Globus pallidus (tissue), 1 donor: ENCODE data around the gene INO80B.
A peak's percentile ranks its signal among the peaks of the same experiment; 100 is the strongest.
"Not testable (repeated sequence)": the region's sequence is repeated elsewhere in the genome, so short reads cannot be mapped to it uniquely, and the experiment has no call there.

Experiments
- DNase-seq: peaks from one replicate; pipeline ENCODE4 v3.0.0-alpha.2; 2015; ENCODE audit warnings: low spot score

The INO80B gene

DNA sequence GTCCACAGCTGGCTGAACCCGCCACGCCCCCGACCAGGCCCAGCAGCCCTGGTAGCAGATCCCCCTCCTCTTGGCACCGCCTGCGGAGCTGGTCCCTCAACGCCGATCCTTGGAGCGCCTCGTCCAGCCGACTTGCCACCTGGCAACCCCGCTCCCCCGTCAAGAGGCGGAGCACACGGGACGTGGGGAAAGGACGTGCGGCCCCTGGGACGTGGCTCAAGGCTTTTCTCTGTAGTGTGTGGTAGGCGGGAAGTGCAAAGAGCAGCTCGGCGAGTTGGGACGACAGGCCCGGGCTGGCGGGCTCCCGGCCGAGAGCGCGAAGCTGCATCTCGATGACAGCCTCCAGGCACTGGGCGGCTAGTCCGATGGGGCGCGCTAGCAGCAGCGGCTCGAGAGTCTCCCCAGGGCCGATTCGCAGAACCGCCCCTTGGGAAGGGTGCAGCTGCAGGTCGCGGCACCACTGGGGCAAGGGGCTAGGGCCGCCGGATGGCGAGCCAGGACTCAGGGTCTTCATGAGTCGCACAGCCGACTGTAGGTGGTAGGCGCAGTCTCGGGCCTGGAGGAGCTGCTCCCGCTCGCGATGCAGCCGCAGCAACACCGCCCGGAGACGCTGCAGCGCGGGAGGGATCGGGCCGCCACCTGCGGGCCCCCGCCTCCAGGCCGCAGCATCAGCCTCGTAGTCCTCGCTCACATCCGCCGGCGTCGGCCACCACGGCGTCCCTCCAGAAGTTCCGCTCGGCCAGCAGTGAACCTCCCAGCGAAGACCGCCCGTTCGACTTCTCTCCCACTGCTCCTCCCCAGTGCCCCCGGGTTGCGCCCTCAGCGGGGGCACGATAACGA is 27.3 kb downstream of the INO80B start:
- DNase-seq = no peak

DNA sequence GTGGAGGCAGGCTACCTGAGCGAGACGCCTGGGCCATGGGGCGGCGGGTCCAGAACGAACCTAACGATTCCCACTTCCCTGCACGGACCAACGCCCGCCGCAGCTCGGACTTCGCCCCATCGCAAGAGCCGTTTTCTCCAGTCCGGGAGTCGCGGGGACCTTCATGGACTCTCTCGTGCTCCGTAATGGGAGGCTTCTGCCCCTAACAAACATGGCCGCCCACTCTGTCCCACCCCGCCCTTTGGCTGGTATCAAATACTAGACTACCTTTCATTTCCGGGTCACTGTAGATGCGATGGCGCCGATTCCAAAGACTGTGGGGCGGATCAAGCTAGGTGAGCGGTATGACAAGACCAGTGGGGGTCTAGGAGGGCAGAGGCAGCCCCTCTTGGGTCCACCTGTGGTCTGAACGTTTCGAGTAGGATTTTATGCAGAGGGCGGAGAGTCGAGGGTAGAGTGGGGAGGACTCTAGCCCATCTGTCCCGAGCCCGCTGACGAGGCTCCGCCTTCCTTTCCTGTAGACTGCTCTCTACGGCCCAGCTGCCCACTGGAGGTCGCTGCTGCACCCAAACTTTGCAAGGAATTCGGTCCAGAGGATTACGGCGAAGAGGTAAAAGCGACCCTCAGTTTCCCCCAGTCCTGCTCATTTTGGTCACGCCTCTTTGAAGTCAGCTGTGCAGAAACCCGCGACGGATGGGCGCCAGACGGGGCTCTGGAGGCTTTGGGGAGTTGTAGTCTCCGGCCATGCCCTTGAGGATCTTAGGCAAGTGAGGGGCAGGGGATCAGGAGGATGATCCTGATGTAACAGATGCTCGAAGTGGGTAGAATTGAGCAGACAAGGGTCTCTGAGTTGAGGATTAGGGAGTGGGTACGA is 28.2 kb downstream of the INO80B start, which contains the start of the genes CCDC142 and TTC31:
Gene CCDC142 (minus strand): TSS at position 198 of the 874 bp plus-strand sequence. CDS start 161 bp downstream, at position 37.
Gene TTC31 (plus strand): TSS at position 281 of the 874 bp plus-strand sequence. CDS start 15 bp downstream, at position 296.
- peak; percentile 97 for DNase-seq

DNA sequence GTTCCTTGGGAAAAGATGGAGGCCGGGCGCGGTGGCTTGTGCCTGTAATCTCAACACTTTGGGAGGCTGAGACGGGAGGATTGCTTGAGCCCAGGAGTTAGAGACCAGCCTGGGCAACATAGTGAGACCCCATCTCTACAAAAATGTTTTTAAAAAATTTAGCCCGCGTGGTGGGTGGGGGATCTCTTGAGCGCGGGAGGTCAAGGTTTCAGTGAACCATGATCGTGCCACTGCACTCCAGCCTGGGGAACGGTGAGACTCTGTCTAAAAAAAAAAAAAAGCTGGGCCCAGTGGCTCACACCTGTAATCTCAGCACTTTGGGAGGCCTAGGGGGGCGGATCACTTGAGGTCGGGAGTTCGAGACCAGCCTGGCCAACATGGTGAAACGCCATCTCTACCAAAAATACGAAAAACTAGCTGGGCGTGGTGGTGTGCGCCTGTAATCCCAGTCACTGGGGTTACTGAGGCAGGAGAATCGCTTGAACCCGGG is 28.8 kb downstream of the INO80B start:
- not testable (repeated sequence) for DNase-seq

DNA sequence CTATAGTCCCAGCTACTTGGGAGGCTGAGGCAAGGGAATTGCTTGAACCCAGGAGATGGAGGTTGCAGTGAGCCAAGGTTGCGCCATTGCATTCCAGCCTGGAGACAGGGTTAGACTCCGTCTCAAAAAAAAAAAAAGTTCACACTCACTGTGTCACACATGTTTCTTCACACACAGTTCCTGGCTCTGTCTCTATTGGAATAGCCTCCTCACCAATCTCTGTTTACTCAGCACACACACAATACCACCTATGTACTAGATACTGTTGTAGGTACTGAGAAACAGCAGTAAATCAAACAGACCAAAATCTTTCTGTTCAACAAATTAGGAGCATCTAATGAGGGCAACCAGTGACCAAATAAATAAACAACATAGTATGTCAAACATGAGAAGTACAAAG is 31.3 kb downstream of the INO80B start:
- no peak for DNase-seq

DNA sequence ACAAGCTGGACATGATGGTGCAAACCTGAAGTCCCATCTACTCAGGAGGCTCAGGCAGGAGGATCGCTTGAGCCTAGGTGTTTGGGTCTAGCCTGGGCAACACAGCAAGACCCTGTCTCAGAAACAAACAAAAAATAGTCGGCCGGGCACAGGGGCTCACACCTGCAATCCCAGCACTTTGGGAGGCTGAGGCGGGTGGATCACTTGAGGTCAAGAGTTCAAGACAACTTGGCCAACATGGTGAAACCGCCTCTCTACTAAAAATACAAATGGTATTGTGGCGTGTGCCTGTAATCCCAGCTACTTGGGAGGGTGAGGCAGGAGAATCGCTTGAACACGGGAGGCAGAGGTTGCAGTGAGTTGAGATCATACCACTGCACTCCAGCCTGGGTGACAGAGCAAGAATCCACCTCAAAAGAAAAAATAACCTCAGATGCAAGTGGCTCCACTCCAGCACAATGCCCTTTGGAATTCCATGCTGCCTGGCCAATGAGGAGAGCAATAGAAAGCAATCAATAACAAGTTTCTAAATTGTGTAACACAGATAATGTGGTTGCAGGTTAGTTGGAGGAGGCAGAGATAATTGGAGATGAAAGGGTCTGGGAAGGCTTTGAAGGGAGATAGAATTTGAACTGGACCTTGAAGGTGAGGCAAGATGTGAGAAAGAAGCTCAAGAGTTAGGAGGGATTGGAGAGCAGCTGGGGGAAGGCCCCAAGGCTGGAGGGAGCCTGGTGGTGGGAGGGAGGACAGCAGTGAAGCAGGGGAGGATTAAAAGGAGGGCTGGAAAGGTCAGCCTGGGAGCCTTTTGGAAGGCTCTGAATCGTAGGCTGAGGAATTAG is 34.0 kb downstream of the INO80B start:
- DNase-seq = no peak

DNA sequence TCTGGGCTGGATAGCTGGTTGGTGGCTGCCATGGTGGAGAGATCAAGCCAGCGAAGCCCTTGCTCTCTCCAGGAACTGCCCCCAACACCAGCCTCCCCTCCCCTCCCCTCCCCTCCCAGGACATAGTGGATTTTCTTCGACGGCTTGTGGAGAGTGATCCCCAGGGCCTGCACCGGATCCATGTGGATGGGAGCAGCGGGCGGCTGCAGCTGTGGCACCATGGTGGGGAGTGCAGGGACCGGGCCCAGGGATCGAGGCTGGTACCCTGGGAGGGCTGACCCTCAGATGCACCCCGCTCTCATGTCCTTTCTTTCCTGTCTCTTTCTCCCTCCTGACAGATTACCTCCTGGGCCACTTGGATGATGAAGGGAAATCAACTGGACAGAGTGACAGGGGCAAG is 35.0 kb downstream of the INO80B start:
- no peak for DNase-seq

DNA sequence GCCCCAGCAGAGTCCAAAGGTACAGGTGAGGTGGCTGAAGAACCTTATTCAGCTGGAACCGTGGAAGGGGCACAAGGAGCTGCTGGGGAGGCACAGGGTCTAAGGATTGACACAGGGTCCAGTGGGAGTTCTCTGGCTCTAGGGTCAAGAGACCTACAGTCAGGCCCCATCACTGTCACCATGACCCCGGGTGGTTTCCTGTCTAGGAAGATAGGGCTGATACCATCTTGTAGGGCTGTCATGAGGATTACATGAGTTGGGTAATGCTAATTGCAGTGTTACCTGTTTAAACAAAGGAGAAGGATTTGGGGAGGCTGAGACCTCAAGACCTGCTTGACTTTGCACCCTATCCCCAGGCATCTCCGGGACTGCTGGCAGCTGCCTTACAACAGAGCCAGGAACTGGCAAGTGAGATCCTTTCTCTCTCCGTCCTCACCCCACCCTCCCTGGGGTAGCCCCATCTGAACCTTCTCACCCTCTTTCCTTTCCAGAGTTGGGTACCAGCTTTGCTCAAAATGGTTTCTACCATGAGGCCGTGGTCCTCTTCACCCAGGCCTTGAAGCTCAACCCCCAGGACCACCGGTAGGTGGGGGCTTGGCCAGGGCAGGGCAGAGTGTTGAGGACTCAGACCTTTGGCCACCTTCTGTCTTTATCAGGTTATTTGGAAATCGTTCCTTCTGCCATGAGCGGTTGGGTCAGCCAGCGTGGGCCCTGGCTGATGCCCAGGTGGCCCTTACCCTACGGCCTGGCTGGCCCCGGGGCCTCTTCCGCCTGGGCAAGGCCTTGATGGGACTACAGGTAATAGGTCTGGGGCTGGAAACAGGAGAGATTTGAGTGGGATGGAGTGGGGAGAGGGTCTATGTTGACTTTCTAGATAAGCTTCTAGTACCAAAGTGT is 37.0 kb downstream of the INO80B start:
- DNase-seq = no peak

DNA sequence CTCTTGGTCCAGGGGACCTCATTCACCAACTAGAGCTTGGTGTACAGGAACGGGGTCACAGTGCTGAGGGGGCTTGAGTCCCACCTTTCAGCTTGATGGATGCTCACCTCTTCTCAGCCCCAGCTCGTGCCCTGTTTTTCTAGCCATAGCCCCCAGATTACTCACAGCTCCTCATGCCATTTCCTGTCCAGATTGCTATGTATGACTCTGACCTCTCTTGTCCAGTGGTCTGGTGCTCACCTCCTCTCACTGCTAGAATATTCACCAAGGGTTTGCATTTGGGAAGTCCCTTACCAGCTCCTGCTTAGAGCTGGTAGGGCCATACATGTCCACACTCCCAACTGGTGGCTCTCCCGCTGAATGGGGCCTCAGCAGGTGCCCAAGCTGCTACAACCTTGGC is 38.7 kb downstream of the INO80B start:
- no peak for DNase-seq

DNA sequence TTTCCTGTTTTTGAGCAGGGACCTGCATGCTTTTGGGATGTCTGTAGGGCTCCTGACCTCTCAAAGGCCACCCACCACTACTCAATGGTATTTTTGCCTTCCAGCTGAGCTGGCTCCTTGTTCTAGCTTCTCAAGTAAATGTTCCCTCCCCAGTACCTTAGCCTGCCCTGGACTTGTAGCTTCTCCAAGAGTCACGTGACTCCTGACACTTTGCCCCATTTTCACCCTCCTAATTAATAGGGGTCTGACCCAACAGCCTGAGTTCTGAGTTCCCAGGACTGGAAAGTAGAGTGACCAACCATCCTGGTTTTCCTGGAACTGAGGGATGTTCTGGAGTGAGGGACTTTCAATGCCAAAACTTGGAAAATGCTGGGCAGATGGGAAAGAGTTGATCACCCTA is 40.6 kb downstream of the INO80B start:
- DNase-seq = no peak

DNA sequence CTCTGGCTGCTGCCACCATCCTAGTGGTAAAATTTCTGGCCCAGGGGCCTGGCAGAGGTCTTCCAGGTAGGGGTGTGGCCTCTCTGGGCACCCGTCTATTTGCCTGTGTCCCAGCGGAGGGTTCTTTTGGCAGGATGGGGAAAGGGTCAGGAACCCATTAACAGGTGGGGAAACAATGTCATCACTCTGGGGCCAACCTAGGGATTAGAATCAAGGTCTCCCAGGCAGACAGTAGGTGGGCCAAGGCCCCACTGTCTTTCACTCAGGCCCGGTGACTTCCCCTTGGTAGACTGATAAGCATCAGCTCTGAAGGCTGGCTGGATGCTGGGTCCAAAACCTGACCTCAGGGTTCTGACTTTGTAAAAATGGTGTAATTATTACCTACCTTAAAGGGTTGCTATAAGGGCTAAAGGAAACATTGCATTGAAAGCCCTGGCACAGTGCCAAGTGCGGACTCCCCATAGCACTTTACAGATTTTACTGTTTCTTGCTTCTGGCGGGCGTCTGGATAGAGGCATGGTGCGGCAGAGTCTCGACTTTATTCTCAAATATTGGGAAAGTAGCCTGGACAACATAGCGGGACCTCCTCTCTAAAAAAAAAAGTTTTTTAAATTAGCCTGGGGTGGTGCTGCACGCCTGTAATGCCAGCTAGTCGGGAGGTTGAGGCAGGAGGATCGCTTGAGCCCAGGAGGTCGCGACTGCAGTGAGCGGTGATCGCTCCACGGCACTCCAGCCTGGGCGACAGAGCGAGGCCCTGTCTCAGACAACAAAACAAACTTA is 42.3 kb downstream of the INO80B start:
- DNase-seq = no peak

DNA sequence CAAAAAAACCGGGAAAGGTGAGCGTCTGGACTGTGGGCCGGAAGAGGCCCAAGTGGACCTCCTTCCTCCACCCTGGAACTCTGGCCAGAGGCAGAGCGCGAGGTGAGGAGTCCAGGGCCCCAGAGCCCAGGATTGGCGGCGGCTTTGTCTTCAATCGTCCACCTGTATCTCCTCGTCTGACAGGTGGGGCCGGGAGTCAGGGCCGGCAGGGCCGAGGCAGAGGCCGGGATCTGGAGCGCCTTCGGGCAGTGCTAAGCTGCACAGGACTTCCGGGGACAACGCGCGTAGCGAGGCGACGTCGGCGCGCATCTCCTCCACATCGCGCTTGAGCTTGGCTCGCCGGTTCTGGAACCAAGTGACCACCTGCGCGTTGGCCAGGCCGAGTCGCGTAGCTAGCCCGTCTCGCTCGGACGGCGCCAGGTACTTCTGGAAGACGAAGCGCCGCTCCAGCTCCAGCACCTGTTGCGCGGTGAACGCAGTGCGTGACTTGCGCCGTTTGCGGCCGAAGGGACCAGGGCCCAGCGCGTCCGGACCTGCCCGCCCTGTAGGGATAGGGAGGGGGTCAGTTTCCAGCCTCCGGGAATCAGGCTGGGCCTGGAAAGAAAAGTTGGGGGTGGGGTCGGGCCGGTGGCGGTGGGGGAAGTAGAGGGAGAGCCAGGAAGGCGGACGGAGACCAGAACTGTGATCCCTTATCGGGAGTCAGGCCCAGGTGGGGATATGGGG is 43.1 kb downstream of the INO80B start:
- no peak for DNase-seq

DNA sequence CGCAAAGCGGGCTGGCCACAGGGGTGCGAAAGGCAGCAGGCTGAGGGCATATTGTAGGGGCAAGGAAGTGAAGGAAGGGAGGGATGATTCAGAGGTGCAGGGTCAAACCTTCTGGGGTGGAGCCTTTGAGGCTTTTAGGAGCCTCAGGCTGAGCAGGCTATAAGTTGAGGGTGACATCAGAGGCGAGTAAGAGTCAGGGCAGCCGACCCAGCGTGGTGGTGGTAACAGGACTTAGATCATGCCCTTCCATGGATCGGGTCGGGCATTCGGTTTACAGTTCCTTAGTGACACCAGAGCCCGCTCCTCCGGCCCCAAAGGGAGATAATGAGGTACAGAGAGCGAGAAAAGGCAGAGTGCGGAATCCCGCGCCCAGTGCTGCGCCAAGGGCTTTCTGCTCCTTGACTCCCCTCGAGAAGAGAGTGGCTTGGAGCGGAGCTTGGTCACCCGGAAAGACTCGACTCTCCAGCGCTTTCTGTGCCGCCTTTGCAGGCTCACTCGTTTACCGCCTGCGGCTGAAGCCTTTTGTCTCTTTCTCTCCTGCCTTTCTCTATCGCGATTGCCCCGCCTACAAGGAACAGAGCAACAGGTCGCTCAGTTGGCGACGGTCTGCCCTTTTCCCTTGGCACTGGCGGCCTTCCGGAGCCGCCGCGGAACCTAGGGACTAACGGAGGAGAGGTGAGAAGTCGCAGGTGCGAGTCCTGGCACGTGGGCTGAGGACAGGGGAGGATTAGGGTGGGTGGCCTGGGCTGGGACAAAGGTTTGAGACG is 43.8 kb downstream of the INO80B start:
- DNase-seq = no peak

DNA sequence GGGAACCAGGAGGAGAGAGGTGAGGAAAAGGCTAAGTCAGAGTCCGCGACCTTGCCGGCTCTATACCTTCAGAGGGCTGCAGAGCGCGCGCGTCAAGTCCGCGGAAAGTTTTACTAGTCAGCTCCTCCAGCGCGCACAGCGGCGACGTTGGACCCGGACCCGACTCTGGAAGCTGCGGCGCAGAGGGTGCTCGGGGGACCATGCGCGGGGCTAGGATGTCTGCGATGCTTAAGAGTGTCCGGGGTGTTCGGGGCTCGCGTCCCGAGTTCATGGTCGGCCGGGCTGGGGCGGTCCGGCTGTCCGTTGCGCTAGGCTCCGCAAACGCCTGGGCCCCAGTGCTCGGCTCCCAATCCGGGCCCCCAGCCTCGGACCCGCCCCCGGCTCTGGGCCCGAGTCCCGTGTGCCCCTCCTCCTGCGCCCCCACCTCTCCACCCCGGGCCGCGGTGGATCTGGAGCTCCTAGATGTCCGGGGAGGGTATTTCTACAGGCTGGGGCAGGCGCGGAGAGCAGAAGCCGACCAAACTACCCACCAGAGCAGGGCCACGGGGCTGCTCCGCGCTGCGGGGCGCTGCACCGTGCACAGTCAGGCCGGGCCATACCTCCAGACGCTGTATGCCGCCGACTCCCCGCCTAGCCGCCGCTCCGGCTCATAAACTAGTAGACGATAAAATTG is 44.5 kb downstream of the INO80B start, which contains the start of gene LBX2:
Gene LBX2 (minus strand): TSS at position 337 of the 673 bp plus-strand sequence. CDS start 66 bp downstream, at position 271.
- DNase-seq = no peak

DNA sequence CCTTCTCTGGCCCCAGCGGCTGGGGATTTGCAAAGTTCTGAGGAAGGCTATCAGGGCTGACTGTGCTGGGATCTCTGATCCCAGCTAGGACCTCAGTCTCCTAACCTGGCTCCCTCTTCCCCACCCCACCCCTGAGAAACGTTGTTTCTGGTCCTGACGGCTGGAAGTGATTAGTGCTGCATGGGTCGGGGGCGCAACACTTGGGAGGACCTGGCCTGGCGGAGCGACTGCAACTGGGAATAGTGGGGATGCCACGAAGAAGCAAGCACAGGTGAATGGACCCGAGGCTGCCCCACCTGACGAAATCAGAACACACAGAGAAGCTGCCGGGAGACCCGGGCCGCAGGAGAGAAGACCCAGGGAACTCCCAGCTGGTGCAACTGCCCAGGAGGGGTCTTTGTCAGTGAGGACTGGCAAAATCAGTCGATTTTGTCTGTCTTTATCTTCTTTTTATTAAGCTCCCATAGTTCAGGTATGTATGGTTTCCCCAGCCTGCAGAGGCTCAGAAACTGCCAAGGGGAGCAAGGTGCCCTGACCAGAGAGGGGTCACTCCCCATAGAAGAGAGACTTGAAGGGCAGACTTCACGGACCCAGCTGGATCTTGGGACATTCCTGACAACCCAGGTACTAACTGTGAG is 45.2 kb downstream of the INO80B start:
- no peak for DNase-seq

DNA sequence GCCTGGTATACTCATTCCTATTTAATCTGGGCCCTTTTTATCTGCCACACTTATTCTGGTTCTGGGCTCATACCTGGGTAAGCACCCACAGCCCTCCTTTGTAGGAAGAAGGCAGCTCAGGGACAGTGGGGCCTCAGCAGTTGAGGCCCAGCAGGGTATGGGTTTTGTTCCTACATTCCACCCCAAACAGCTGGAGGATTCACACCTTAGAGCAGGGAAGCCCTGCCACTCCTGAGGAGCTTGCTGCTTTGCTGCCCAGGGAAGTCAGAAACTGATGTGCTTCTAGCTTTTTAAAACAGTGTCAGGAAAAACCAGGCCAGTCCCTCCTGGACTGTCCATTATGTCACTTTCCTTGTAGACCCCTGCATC is 45.7 kb downstream of the INO80B start:
- no peak for DNase-seq

DNA sequence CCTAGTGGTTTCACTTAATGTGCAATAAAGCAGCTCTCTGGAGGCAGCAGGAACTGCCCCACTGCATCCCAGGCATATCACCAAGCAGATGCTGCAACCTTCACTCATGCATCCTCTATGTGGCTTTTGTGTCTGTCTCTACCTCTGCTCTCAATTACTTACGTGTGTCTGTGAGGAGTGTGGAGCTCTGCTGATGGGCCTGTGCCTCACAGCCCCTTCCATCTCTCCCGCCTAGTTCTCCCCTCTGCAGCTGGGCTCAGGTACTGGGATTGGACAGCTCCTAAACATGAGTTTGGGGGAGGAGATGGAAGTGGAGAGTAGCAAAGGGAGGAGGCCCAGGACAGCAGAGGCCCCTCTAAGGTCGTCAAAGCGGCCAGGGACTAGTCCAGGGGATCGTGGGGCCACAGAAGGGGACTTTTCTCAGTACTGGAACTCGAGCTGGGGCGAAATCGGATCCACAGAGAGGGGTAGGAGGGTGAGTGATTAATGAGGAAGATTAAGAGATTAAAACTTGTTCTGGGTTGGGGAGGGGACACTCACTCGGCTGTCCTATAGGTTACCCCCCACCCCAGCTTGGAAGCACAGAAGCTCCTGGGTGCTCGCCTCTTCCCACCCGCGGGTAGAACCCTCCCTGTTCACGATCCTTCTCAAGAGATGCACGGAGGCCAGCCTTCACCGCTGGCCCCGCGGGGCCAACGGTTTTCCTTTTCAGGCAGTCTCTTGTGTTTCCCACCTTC is 46.6 kb downstream of the INO80B start:
- no peak for DNase-seq
